HG03095 (cell line): ENCODE measurements around the gene CSNK2A3.

Source experiments
- ATAC-seq: cut with Tn5 transposase; IDR thresholded peaks from one replicate; pipeline ENCODE4 v1.9.1; 2021; ENCODE audit warnings: moderate library complexity; ENCODE audit not compliant: unreplicated experiment

The CSNK2A3 gene

DNA sequence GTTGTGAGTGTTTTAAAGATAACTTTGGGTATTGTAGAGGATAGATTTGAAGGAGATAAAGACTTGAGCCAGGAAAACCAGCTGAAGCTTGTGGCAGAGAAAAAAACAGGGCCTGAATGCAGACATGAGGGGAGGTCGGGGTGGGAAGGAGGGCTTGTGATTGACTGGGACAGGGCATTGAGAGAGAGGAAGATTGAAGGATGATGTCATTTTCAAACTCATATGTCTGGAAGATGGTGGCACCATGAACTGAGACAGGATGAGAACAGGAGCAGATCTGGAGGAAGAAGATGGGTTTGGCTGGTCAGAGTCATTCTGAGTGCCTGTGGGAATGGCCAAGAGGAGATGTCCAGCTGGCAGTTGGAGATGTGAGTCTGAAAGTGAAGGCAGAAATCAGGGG, 14.7 kb downstream of the CSNK2A3 start:
- no peak for ATAC-seq

DNA sequence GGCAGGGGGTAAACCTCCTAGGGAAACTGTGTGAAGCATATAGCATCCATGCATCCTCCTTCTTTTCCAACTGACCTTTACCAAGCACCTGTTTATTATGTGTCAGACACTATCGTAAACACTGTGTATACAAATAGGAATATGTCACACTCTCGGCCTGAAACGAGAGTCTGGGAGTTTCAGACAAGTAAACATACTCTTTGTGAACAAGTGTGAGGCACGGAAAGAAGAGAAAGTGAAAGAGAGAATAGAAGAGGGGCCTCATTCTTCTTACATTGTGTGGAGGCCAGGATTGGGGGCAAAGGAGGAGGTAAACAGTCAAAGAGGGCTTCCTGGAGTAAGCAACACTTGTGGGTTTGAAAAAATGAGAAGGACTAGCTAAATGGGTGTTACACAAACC, 16.4 kb downstream of the CSNK2A3 start:
- no peak for ATAC-seq

DNA sequence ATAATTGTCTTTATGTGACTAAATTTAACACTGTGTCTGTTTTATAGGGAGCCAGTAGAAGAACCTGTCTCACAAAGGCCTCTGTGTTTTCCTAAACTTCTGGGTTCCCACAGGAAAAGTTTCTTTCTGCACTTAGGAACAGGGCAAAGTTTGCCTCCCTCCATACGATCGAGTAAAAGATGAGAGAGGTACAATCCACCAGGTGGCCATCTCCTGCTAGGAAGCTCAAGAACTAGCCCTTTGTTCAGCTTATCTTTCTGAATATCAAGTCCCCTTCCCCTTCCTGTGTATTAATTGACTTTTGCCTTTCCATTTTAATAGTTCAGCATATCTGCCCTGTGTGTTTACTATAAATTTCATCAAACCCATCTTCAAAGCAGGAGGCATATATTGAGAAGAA, 18.0 kb downstream of the CSNK2A3 start:
- no peak for ATAC-seq

DNA sequence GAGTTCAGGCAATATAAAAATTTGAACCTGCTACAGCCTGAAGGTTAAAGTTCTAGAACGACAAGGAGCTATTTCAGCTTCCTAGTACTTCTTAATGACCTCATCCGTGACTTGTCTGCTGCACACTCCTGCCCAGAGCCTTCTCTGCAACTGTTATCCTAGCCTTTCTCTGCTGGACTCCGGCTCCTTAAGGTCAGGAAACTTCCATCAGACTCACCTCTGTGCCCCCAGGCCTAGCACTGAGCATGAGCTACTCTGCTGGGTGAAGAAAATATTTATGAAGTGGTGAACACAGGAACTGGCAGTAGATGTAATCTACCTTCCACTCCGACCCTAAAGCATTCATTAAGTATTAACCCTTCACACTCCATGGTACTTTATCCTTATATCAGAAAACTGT, 18.4 kb downstream of the CSNK2A3 start:
- no peak for ATAC-seq

DNA sequence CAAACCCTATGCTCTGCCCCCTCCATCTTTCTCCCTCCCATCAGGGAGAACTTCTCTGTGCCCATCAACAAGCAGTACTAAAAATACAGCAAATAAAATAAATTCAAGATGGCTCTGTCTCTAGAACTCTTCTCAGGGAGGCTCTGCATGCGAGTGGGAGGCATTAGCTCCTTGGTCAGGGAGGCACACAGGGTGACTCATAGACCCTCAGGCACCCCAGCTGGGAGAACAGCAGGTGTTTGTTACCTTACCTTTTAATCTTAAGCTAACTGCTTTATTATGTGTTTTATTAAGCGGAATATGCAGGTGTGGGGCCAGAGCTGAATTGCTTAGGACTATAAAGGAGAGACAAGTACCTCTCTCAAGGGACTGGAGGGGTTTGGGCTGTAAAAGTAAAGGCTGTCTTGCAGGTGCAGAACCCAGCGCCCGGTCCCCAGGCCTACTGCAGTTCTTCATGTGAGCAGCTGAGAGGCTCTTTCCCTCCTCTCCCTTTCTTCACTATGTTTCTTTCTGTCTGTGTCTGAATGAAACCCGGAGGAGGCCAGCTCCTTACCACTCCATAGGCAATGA, 20.8 kb downstream of the CSNK2A3 start:
- ATAC-seq = no peak

DNA sequence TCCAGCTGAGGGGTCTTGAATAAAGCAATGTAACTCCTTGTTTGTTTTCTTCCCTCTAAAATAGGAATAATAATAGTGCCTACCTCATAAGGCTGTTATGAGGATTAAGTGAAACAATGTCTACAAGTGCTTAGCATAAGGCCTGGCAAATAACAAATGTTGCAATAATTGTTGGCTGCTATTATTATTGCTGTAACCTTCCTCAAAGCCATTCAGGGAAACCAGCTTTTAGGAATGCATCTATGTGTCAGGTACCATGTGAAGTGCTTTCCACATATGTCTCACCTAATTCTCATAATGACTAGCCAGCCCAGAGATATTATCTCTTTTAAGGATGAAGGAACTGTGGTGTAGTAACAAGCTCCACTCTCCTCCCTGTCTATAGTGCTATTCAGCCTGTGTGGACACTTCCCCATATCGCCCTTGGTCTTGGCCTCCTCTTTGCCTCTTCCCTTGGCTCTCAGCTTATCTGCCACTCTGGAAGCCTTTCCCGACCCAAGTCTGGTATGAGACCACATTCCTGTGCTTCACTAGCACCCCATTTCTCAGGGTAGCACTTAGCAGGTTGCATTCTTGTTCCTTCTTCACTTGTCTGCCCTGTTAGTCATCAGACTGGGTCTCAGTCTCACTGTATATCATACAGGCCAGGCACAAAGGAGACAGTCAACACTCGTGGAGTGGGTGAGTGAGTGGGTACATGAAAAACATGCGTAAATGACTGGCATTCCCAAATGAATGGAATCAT, 23.8 kb downstream of the CSNK2A3 start:
- no peak for ATAC-seq

DNA sequence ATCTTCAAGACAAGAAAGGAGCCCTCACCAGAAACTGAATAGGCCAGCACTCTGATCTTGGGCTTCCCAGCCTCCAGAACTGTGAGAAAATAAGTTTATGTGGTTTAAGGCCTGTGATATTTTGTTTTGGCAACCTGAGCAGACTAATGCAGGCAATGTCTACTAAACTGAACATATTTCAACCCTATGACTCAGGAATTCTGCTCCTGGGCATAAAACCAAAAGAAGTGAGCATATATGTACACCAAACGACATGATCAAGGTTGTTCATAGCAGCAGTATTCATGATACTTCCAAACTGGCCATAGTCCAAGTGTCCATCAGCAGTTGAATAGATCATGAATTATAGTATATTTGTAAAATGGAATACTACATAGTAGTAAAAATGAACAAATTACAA, 29.0 kb downstream of the CSNK2A3 start:
- no peak for ATAC-seq

DNA sequence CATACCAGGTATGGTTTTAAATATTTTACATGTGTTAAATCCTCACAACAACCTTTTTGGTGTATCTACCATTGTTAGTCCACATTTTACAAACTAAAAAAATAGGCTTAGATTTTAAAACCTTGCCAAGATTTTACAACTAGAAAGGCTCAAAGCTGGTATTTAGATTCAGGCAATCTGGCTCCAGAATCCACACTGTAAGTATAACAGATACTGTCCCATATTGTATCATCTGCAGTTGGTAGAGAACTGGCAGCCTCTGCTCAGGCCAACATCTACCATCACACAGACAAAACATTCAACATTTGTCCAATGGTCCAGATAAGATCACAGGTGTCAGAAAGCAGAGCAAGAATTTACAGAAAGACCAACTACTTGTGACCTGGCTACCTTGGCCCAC, 30.9 kb downstream of the CSNK2A3 start:
- ATAC-seq = no peak

DNA sequence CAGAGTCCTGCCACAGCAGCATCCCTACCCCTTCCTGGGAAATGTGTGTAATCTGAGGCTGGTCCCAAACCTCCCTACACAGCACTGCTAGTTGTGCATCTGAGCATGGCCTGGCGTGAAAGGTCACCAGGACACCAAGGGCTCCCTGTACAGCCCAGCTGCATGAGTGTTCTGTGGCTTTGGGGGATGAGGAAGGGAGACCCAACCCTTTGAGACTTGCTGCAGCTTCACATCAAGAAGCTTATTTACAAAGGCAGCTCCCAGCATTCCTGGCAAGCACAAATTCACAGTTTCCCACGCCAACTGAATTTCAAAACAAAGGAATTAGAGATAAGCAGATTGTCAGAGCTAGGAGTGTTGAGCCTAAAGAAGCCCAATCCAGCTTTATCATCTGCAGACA, 32.2 kb downstream of the CSNK2A3 start:
- ATAC-seq = no peak

DNA sequence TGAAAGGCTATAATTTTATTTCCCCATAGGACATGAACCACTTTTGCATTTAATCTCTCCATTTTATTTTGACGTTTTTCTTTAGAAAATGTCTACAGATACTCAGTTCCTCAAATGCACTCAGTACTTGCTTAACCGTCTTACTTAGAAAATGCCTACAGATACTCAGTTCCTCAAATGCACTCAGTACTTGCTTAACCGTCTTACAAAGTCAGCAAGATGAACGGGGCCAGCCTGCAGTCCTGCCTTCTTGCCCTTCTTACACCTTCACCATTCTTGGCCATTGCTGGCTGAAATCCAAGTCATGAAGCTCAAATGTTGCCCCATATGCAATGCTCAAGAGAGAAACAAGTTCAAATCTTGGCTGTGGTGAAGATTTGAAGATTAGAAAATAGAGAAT, 34.1 kb downstream of the CSNK2A3 start:
- no peak for ATAC-seq

DNA sequence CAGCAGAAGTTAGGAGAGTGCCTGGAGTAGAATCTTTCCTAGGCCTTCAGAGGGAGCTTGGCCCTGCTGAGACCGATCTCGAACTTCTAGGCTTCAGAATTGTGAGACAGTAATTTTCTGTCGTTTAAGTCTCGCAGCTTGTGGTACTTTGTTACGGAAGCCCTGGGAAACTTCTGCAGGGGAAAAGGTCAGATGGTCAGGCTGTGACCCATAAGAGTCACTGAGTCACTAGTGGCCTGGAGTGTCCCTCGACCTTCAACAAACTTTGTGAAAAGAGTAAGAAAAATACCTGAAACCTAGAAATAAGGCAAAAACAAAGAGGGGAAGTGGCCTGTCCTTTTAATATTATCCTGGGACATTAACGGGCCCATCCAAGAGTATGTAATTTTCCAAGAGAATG, 34.6 kb downstream of the CSNK2A3 start:
- no peak for ATAC-seq

DNA sequence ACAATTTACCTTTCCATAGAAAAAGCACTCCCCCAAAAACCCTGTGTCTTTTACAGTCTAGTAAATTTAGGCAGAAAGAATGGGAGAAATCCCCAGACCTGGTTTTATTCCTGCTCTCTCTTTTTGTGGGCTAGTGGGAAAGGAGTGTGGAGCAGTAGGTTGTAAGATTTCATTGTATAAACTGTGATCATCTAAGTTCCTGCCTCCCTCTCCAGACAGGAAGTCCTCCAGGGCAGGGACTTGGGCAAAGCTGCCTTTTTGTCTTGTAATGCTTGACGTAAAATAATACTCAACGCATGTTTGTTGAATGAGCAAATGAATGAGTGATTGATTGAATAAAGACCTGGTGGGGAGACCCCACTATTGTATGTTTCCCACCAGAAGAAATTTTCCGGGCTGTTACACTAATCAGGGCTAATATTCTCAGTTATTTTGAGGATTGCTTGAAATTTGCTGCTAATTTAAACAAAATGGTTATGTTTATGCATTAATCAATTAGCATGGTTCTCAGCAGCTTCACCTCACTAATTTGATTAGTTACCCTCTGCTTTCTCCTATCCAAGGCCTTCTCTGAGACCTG, 36.3 kb downstream of the CSNK2A3 start:
- ATAC-seq = no peak

DNA sequence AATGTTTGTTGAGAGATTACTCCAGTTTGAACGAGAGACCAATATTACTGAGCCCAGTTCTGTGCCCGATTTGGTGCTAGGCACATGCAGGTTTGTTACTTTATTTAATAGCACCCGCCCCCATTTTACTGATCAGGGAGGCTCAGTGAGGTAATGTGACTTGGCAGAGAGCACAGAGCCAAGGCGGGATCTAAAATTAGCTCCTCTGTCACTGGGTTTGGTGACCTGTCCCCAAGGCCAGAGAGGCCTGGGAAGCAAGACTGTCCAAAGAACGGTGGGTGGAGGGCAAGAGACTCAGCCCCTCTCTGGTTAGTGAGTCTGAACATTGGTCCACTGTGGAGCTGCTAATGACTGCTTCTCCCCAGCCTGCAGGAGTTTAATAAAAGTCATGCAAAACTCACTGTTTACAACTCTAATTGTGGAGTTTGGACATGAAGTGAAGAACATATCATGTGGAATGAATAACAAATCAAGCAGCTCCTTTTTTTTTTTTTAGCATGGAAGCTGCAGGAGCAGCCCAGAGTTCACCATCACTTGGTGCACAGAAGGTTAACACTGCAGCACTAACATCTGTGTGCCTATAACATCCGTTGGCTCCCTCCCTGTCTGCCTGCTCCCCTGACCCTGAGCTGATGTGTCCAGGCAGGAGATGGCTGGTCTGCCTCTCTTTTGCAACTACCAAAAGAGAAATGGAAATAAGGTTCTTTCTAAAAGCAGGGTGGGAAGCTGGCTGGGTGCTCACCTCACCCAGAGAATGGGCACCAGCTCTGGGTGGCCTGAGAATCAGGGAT, 39.0 kb downstream of the CSNK2A3 start:
- ATAC-seq = no peak

DNA sequence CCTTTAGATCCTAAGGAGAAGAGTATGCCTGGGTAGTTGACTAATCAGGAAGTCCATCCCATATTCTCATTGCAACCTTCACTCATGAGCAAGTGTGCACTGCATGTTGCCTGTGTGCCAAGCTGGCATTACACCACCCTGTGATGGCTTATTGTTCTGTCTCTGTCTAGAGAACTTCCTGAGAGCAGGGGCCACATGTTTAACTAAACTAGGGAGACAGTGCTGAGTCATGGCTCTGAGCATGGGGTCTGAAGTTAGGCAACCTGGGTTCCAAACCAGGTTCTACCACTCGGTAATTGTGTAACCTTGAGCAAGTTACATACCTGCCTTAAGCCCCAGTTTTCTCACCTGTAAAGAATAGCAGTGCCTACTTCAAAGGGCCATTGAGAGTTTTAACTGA, 39.6 kb downstream of the CSNK2A3 start:
- ATAC-seq = no peak

DNA sequence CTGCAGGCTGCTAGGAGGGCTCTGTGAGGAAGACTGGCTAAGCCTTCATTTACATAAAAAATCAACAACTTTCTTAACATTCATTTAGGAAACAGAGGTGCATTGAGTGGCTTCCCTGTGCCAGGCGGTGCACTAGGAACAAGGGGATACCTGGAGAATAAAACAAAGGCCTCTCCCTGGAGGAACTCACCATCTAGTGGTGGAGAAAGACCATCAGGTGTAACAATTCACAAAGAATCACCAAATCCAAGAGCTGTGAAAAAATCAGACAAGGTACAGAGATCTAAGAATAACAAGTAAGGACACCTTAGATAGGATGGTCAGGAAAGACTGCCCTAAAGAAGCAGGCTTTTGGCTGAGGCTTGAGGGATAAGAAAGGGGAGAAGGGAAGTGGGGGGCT, 40.3 kb downstream of the CSNK2A3 start:
- no peak for ATAC-seq

DNA sequence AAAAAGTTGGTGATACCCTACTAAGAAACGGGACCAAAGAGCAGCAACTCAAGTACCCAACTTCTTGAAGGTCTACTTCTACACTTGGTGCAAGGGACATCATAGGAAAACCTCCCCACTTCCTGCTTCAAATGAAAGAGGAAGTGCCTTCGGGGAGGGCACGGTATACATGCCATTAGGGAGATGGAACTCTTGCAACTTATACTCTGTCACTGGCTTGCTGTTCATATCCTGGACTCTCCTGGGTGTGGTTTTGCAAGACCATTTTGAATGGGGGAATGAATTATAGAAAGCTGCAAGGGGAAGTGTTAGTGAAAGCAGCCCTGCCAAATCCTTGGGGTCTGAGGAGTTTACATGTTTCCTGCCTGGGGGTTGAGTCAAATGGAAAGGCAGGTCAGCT, 41.9 kb downstream of the CSNK2A3 start:
- no peak for ATAC-seq

DNA sequence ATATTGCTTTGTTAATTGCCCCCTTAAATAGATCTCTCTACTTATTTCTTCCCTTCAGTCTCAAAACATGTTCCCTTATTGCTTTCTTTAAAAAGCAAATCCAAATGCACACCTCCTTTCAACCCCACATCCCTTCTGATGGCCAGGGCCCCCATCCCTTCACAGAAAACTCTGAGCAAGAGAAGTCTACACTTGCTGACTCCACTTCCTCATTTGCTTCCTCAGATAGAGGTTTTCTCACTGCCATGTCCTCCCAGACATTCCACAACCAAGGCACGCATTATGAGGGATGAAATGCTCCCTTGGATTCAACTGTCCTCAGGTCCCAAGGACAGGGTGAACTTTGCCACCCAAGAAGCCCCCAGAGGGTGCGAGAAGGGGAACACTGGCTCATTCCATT, 43.1 kb downstream of the CSNK2A3 start:
- ATAC-seq = no peak

DNA sequence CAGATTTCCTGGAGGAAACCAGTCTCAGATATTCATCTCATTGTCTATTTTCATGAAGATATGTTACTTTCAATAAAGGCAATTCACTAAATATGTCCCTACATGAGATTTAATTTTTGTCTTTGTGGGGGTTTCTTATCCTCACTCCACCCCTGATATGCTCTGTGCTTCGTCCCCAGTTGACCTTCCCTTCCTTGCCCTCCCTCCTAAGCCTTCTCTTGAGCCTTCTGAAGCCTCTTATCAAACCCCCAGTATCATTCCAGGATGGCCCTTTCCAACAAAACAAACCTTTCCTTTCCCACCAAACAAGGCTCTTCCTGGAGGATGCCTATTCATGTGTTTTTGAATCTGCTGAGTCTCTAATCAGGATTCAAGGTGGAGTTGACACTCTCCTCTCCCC, 44.8 kb downstream of the CSNK2A3 start:
- no peak for ATAC-seq

DNA sequence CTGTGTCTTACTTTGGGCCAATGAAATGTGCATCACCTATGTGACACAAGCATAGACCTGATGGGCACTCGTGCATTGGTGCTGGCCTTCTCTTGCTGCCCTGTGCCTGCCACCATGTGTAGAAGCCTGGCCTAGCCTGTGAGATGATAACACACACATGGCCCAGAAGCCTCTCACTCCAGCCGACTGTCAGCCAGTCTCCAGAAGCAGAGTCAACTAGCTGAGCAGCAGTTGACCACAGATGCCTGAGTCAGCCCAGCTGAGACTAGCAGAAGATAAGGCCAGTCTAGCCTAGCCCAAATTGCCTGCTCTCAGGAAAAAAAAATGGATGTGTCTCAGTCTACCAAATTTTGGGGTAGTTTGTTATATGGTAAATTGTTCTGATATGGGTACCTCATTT, 46.2 kb downstream of the CSNK2A3 start:
- ATAC-seq = no peak

DNA sequence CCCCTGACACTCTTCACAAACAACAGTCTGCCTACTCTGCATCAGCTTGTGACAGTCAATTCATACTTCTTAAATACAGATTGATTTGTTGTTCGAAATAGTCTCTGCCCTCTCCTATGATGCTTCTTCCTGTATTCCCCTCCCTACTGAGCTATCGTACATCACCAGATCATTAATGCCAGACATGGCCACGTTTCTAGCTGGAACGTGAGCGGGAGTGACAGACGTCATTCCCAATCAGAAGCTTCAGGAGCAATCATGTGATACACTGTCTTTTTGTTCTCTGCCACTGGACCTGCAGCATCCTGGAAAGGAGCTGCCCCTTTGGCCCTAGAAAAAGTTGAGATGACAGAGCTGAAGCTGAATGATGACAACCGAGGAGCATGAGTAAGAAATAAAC, 48.5 kb downstream of the CSNK2A3 start:
- no peak for ATAC-seq

DNA sequence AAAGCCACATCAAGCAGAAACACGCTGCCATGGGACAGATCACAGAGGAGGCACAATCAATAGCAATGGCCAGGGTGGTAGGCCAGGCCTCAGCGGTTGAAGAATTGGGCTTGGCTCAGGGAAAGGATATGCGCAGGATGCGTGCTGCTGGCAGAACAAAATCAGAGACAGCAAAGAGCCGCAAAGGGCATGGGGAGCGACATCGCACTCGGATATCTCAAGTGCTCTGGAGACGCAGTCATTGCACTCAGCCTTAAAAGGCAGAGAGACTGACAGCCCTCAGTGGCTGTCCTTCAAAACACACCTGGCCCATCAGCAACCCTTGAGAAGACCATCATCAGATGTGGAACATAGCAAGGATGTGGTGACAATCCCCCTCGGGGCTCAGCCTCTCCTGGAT, 50.5 kb downstream of the CSNK2A3 start:
- no peak for ATAC-seq
